Thyroid gland (tissue), 4 donors: Measurements from ENCODE around the gene METTL9. TPM values are rescaled to one million over a fixed set of nuclear protein-coding genes. Genes with fewer than 3 reads are reported as not detected.

Experiments
- DNase-seq, 2 donors: peaks; one replicate each; pipeline ENCODE4 v3.0.0-alpha.2; 2019
- H3K27ac ChIP-seq, 3 donors: fragments of 200-600 bp; sonication (generic); 1 replicate in 2 of 3; 2 replicates in 1 of 3; pipeline ENCODE4 v1.5.1; 2016 to 2019; ENCODE audit warnings: mild to moderate bottlenecking in 1 of 3, moderate library complexity in 1 of 3
- H3K27me3 ChIP-seq: fragments of 200-600 bp; sonication (generic); one replicate; pipeline ENCODE4 v1.5.1; 2019
- H3K36me3 ChIP-seq, 2 donors: fragments of 200-600 bp; sonication (generic); one replicate each; pipeline ENCODE4 v1.5.1; 2016 to 2019
- H3K4me1 ChIP-seq, 2 donors: fragments of 200-600 bp; sonication (generic); one replicate each; pipeline ENCODE4 v1.5.1; 2017 to 2019
- H3K4me3 ChIP-seq, 3 donors: fragments of 200-600 bp; sonication (generic); replicated peaks in 1 of 3; 1 replicate in 2 of 3; 2 replicates in 1 of 3; pipeline ENCODE4 v1.5.1; 2016; ENCODE audit warnings: mild to moderate bottlenecking in 1 of 3
- H3K9me3 ChIP-seq: fragments of 200-600 bp; sonication (generic); one replicate; pipeline ENCODE4 v1.5.1; 2017
- CTCF ChIP-seq, 6 experiments: fragments of 200-600 bp in 3 of 6; fragments of 450-650 bp in 3 of 6; sonication (generic) in 3 of 6; IDR thresholded peaks; one replicate each; pipeline ENCODE4 v1.5.1; 2016 to 2019; ENCODE audit warnings: antibody characterized with exemption in 6 of 6, mild to moderate bottlenecking in 2 of 6, inconsistent platforms in 1 of 6, moderate library complexity in 1 of 6
- POLR2A ChIP-seq, 2 donors: fragments of 450-650 bp; IDR thresholded peaks; one replicate each; pipeline ENCODE4 v1.6.1; 2017; ENCODE audit warnings: antibody characterized with exemption in 2 of 2, mild to moderate bottlenecking in 2 of 2, moderate library complexity in 1 of 2
- WGBS, 2 donors: methylation state at CpG; one replicate each; pipeline ENCODE4 v1.1.5; 2017; 5-methylcytosine and 5-hydroxymethylcytosine counted together
- intact Hi-C: fragments of 100-400 bp; cut with DNase I; formaldehyde crosslinking; loops from one replicate; pipeline ENCODE4 v1.15.1; 2023
- total RNA-seq, 4 donors: library from RNA; depleted of rRNA; stranded (reverse); fragments of >200 nt; gene quantifications; one replicate each; pipeline ENCODE4 v1.2.3, GENCODE V29; 2016

The METTL9 gene
- total RNA-seq, 4 donors from 2014 or later, result 139 to 196 (median 181) TPM

GRCh38 chr16:21590796-21591195 lies 8.6 kb upstream of the METTL9 start:
- TF ChIP-seq CTCF (IDR thresholded peaks at IDR 0.05) (no peak), POLR2A (IDR thresholded peaks at IDR 0.05) (no peak)
- no peaks in the 10 kb centered on the region for H3K36me3 ChIP-seq
- 52 to 56% methylated on average over 2 of the region's 2 CpGs for WGBS, 2 donors
- intact Hi-C loops, result no loop called here
- no peak for DNase-seq
- no peak overlapping the region for H3K4me3 ChIP-seq
- H3K9me3 ChIP-seq, result no peaks in the 10 kb centered on the region
- H3K27me3 ChIP-seq, result no peaks in the 10 kb centered on the region
- peaks cover 24% of the 10 kb centered on the region in 2 donors for H3K4me1 ChIP-seq
- H3K27ac ChIP-seq, result peak overlapping the region in 2 of 3 donors; percentile 3 to 48

GRCh38 chr16:21592191-21592590 lies 7.2 kb upstream of the METTL9 start:
- H3K27ac ChIP-seq, result no peak overlapping the region
- intact Hi-C loops, result no loop called here
- WGBS, 2 donors, result 90 to 91% methylated on average over 9 of the region's 9 CpGs

GRCh38 chr16:21593530-21594289 lies 5.7 kb upstream of the METTL9 start:
- Histone ChIP-seq H3K9me3 (no peaks in the 10 kb centered on the region), H3K36me3 (no peaks in the 10 kb centered on the region), H3K27me3 (no peaks in the 10 kb centered on the region), H3K4me3 (no peak overlapping the region), H3K4me1 (peaks cover 24 to 28% of the 10 kb centered on the region in 2 donors), H3K27ac (peak overlapping the region; percentile 32 to 65 (median 54))
- 71 to 72% methylated on average over 7 of the region's 7 CpGs for WGBS, 2 donors
- peak; percentile 58 to 72 for DNase-seq
- intact Hi-C loops, result no loop called here
- TF ChIP-seq POLR2A (IDR thresholded peaks at IDR 0.05) (no peak), CTCF (IDR thresholded peaks at IDR 0.05) (no peak)

More at GRCh38 chr16:21592191-21592590, 7.2 kb upstream of the METTL9 start:
- no peaks in the 10 kb centered on the region for H3K9me3 ChIP-seq
- no peak for TF ChIP-seq POLR2A (IDR thresholded peaks at IDR 0.05)
- TF ChIP-seq CTCF (IDR thresholded peaks at IDR 0.05), result no peak
- H3K4me3 ChIP-seq, result no peak overlapping the region
- DNase-seq, result no peak
- H3K27me3 ChIP-seq, result no peaks in the 10 kb centered on the region
- no peaks in the 10 kb centered on the region for H3K36me3 ChIP-seq
- peaks cover 24% of the 10 kb centered on the region in 2 donors for H3K4me1 ChIP-seq

- TF ChIP-seq CTCF (IDR thresholded peaks at IDR 0.05), result no peak
- no peak for TF ChIP-seq POLR2A (IDR thresholded peaks at IDR 0.05)
- Histone ChIP-seq H3K36me3 (no peaks in the 10 kb centered on the region), H3K27me3 (no peaks in the 10 kb centered on the region), H3K27ac (no peak overlapping the region), H3K9me3 (no peaks in the 10 kb centered on the region), H3K4me1 (peaks cover 8 to 34% of the 10 kb centered on the region in 2 donors), H3K4me3 (no peak overlapping the region)
- intact Hi-C loops, result loop anchor here (5.0 kb wide), 1 partner anchor 40 kb away; no protein-coding TSS in a partner anchor
- DNase-seq, result no peak
- WGBS, 2 donors, result 83 to 85% methylated on average over 2 of the region's 2 CpGs
These were observed 1.8 kb upstream of the METTL9 start for GRCh38 chr16:21597561-21598030.

GRCh38 chr16:21598206-21598605 lies 1.2 kb upstream of the METTL9 start:
- no peaks in the 10 kb centered on the region for H3K9me3 ChIP-seq
- H3K27ac ChIP-seq, result no peak overlapping the region
- H3K4me1 ChIP-seq, result peaks cover 7 to 29% of the 10 kb centered on the region in 2 donors
- DNase-seq, result no peak
- H3K4me3 ChIP-seq, result no peak overlapping the region
- no peaks in the 10 kb centered on the region for H3K36me3 ChIP-seq
- intact Hi-C loops, result loop anchor here (5.0 kb wide), 1 partner anchor 39 kb away; no protein-coding TSS in a partner anchor
- 90 to 92% methylated on average over 12 of the region's 12 CpGs for WGBS, 2 donors
- no peak for TF ChIP-seq CTCF (IDR thresholded peaks at IDR 0.05)
- no peak for TF ChIP-seq POLR2A (IDR thresholded peaks at IDR 0.05)
- H3K27me3 ChIP-seq, result no peaks in the 10 kb centered on the region
